HepG2 (cell line): Measurements from ENCODE around the gene IQCK. TPM values are rescaled to one million over a fixed set of nuclear protein-coding genes. Genes with fewer than 3 reads are reported as not detected.

Experiments
- AHR ChIP-seq: IDR thresholded peaks from 2 replicates; pipeline ENCODE4 v1.6.1; 2018; ENCODE audit warnings: missing genetic modification reagents, missing compliant biosample characterization
- KDM5B ChIP-seq: sonication (generic); formaldehyde crosslinking; IDR thresholded peaks from 2 replicates; pipeline ENCODE4 v1.4.0; 2020; ENCODE audit warnings: missing genetic modification reagents, mild to moderate bottlenecking, borderline replicate concordance
- NFE2L1 ChIP-seq: sonication (generic); formaldehyde crosslinking; IDR thresholded peaks from 2 replicates; pipeline ENCODE4 v1.4.0; 2020; ENCODE audit warnings: missing genetic modification reagents, mild to moderate bottlenecking, borderline replicate concordance
- NFYC ChIP-seq: IDR thresholded peaks from 2 replicates; pipeline ENCODE4 v1.6.1; 2016; ENCODE audit warnings: missing genetic modification reagents, missing compliant biosample characterization
- PITX1 ChIP-seq: sonication (generic); formaldehyde crosslinking; IDR thresholded peaks from 2 replicates; pipeline ENCODE4 v1.5.1; 2020; ENCODE audit warnings: mild to moderate bottlenecking, missing genetic modification reagents
- PTBP1 ChIP-seq: fragments of 200-400 bp; formaldehyde crosslinking; IDR thresholded peaks from 2 replicates; pipeline ENCODE4 v1.6.1; 2018; ENCODE audit warnings: low read length, low read depth; ENCODE audit not compliant: poor library complexity, severe bottlenecking
- RBFOX2 ChIP-seq: fragments of 200-400 bp; formaldehyde crosslinking; IDR thresholded peaks from 2 replicates; pipeline ENCODE4 v1.6.1; 2017; ENCODE audit warnings: low read depth, mild to moderate bottlenecking, low read length
- RBM22 ChIP-seq: fragments of 200-400 bp; formaldehyde crosslinking; optimal IDR thresholded peaks from 2 replicates; pipeline ENCODE3; 2017; ENCODE audit warnings: mild to moderate bottlenecking, low read length, moderate library complexity
- TFDP1 ChIP-seq: IDR thresholded peaks from 2 replicates; pipeline ENCODE4 v1.6.1; 2016; ENCODE audit warnings: missing compliant biosample characterization, missing genetic modification reagents, borderline replicate concordance
- ZBTB2 ChIP-seq: sonication (generic); formaldehyde crosslinking; IDR thresholded peaks from 2 replicates; pipeline ENCODE4 v1.8.0; 2022; ENCODE audit warnings: low read depth, missing genetic modification reagents
- ZNF30 ChIP-seq: sonication (generic); formaldehyde crosslinking; IDR thresholded peaks from 2 replicates; pipeline ENCODE4 v1.5.0; 2020; ENCODE audit warnings: mild to moderate bottlenecking, missing genetic modification reagents
- ZNF484 ChIP-seq: sonication (generic); formaldehyde crosslinking; IDR thresholded peaks from 2 replicates; pipeline ENCODE4 v1.5.1; 2020; ENCODE audit warnings: mild to moderate bottlenecking, low read depth, missing genetic modification reagents, borderline replicate concordance
- ZNF773 ChIP-seq: sonication (generic); formaldehyde crosslinking; IDR thresholded peaks from 2 replicates; pipeline ENCODE4 v1.4.0; 2020; ENCODE audit warnings: missing genetic modification reagents, borderline replicate concordance
- polyA plus RNA-seq, 8 experiments: library from polyadenylated mRNA; depleted of rRNA in 3 of 8; stranded (reverse) in 7 of 8; unstranded in 1 of 8; fragments of >200 nt; fragmentation: Illumina TruSeq in 4 of 8; extraction: Trizol in 4 of 8; gene quantifications; 2 replicates each; pipeline versions ENCODE4 v1.2.1 to v1.2.3, GENCODE V29; 2011 to 2016; ENCODE audit warnings: low read depth in 4 of 8, missing spikeins in 1 of 8, mixed read lengths in 1 of 8; ENCODE audit not compliant: insufficient read depth in 1 of 8
- total RNA-seq, 5 experiments: library from RNA; depleted of rRNA; stranded (reverse); fragments of >200 nt; fragmentation: Illumina TruSeq; extraction: Trizol; gene quantifications; 2 replicates each; pipeline ENCODE4 v1.2.3, GENCODE V29; 2016; ENCODE audit warnings: low read depth in 1 of 5
- TF ChIP-seq, protein P1 (sequence below): sonication (generic); formaldehyde crosslinking; IDR thresholded peaks from 2 replicates; pipeline ENCODE4 v1.4.0; 2020; ENCODE audit warnings: mild to moderate bottlenecking, missing genetic modification reagents
- TF ChIP-seq, protein P2 (sequence below): IDR thresholded peaks from 2 replicates; pipeline ENCODE4 v1.6.1; 2016; ENCODE audit warnings: low read depth
- TF ChIP-seq, protein P3 (sequence below): sonication (generic); formaldehyde crosslinking; IDR thresholded peaks from 2 replicates; pipeline ENCODE4 v1.5.0; 2020; ENCODE audit warnings: mild to moderate bottlenecking, missing genetic modification reagents

The IQCK gene
- total and polyA plus RNA-seq, 2 of the 13 experiments (the other 11 are each of a cell fraction or from before 2014, with no cell fraction given), result 5.1 to 7.3 TPM

DNA sequence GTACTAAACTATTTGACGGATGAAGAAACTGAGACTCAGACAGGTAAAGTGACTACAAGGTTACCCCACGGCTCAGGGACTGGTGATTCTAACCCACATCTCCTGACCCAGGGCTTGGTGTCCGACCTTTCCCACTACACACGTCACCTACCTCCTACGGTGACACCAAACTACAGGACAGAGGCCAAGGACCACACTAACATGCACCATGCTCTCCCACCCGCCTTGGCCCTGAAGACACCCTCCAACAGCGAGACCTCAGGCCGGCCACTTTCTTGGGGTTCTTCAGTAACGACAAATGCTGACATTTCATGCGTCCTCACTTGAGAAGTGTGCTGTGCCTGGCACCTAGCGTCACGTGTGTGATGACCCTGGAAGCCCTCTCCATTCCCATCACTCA lies 6.4 kb upstream of the IQCK start (continued):
- TF ChIP-seq ZBTB2 (CRISPR knock-in tag) (no peak), ZNF484 (CRISPR knock-in tag) (no peak), KDM5B (CRISPR knock-in tag) (no peak), PITX1 (CRISPR knock-in tag) (0 out of 2 replicates have a peak, but pooled peaks have one; percentile 5), NFYC (CRISPR knock-in tag) (no peak), NFE2L1 (0 out of 2 replicates have a peak, but pooled peaks have one; percentile 20), TFDP1 (CRISPR knock-in tag) (0 out of 2 replicates have a peak, but pooled peaks have one; percentile 19), ZNF773 (CRISPR knock-in tag) (no peak), PTBP1 (no peak), RBM22 (peak; percentile 77), RBFOX2 (0 out of 2 replicates have a peak, but pooled peaks have one; percentile 2), AHR (CRISPR knock-in tag) (peak; percentile 48; the same call in 1 of the 2 replicates), ZNF30 (CRISPR knock-in tag) (peak; percentile 71; the same call in 1 of the 2 replicates)
- TF ChIP-seq, protein P1, sequence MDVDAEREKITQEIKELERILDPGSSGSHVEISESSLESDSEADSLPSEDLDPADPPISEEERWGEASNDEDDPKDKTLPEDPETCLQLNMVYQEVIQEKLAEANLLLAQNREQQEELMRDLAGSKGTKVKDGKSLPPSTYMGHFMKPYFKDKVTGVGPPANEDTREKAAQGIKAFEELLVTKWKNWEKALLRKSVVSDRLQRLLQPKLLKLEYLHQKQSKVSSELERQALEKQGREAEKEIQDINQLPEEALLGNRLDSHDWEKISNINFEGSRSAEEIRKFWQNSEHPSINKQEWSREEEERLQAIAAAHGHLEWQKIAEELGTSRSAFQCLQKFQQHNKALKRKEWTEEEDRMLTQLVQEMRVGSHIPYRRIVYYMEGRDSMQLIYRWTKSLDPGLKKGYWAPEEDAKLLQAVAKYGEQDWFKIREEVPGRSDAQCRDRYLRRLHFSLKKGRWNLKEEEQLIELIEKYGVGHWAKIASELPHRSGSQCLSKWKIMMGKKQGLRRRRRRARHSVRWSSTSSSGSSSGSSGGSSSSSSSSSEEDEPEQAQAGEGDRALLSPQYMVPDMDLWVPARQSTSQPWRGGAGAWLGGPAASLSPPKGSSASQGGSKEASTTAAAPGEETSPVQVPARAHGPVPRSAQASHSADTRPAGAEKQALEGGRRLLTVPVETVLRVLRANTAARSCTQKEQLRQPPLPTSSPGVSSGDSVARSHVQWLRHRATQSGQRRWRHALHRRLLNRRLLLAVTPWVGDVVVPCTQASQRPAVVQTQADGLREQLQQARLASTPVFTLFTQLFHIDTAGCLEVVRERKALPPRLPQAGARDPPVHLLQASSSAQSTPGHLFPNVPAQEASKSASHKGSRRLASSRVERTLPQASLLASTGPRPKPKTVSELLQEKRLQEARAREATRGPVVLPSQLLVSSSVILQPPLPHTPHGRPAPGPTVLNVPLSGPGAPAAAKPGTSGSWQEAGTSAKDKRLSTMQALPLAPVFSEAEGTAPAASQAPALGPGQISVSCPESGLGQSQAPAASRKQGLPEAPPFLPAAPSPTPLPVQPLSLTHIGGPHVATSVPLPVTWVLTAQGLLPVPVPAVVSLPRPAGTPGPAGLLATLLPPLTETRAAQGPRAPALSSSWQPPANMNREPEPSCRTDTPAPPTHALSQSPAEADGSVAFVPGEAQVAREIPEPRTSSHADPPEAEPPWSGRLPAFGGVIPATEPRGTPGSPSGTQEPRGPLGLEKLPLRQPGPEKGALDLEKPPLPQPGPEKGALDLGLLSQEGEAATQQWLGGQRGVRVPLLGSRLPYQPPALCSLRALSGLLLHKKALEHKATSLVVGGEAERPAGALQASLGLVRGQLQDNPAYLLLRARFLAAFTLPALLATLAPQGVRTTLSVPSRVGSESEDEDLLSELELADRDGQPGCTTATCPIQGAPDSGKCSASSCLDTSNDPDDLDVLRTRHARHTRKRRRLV (CRISPR knock-in tag), result no peak
- TF ChIP-seq, protein P2, sequence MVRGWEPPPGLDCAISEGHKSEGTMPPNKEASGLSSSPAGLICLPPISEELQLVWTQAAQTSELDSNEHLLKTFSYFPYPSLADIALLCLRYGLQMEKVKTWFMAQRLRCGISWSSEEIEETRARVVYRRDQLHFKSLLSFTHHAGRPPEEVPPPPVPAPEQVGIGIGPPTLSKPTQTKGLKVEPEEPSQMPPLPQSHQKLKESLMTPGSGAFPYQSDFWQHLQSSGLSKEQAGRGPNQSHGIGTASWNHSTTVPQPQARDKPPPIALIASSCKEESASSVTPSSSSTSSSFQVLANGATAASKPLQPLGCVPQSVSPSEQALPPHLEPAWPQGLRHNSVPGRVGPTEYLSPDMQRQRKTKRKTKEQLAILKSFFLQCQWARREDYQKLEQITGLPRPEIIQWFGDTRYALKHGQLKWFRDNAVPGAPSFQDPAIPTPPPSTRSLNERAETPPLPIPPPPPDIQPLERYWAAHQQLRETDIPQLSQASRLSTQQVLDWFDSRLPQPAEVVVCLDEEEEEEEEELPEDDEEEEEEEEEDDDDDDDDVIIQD, result no peak
- TF ChIP-seq, protein P3, sequence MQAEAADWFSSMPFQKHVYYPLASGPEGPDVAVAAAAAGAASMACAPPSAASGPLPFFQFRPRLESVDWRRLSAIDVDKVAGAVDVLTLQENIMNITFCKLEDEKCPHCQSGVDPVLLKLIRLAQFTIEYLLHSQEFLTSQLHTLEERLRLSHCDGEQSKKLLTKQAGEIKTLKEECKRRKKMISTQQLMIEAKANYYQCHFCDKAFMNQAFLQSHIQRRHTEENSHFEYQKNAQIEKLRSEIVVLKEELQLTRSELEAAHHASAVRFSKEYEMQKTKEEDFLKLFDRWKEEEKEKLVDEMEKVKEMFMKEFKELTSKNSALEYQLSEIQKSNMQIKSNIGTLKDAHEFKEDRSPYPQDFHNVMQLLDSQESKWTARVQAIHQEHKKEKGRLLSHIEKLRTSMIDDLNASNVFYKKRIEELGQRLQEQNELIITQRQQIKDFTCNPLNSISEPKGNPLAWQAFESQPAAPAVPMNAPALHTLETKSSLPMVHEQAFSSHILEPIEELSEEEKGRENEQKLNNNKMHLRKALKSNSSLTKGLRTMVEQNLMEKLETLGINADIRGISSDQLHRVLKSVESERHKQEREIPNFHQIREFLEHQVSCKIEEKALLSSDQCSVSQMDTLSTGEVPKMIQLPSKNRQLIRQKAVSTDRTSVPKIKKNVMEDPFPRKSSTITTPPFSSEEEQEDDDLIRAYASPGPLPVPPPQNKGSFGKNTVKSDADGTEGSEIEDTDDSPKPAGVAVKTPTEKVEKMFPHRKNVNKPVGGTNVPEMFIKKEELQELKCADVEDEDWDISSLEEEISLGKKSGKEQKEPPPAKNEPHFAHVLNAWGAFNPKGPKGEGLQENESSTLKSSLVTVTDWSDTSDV (CRISPR knock-in tag), result peak; percentile 83; the same call in 1 of the 2 replicates
